Keratinocyte (primary cell): ENCODE data around the gene TOMM40. TPM values are rescaled to one million over a fixed set of nuclear protein-coding genes. Genes with fewer than 3 reads are reported as not detected.

Source experiments
- DNase-seq: peaks from one replicate; pipeline ENCODE4 v3.0.0-alpha.2; 2011; ENCODE audit warnings: low read depth, missing footprints, low spot score
- FAIRE-seq: peaks from 2 replicates; lab custom pipeline; 2011; peaks lifted over from hg19 to GRCh38; lab: Jason Lieb, UNC
- H2AFZ ChIP-seq: 2 replicates; pipeline ENCODE4 v1.6.0; 2012; ENCODE audit warnings: low read length, control low read depth, inconsistent platforms; ENCODE audit not compliant: control insufficient read depth
- H3K27ac ChIP-seq: 2 replicates; pipeline ENCODE4 v1.5.1; 2011; ENCODE audit warnings: low read length; ENCODE audit not compliant: control insufficient read depth, insufficient read depth
- H3K27me3 ChIP-seq: 3 replicates; pipeline ENCODE4 v1.6.0; 2011; ENCODE audit warnings: low read length; ENCODE audit not compliant: control insufficient read depth, insufficient read depth; ENCODE audit errors: extremely low read depth
- H3K36me3 ChIP-seq, 2 experiments: 2 replicates in 1 of 2; 3 replicates in 1 of 2; pipeline ENCODE4 v1.5.1; 2011; ENCODE audit warnings: low read length in 2 of 2, mild to moderate bottlenecking in 1 of 2; ENCODE audit not compliant: control insufficient read depth in 2 of 2, insufficient read depth in 2 of 2; ENCODE audit errors: extremely low read depth in 1 of 2
- H3K4me1 ChIP-seq: 3 replicates; pipeline ENCODE4 v1.5.1; 2011; ENCODE audit warnings: low read length; ENCODE audit not compliant: control insufficient read depth, insufficient read depth; ENCODE audit errors: extremely low read depth
- H3K4me2 ChIP-seq: 3 replicates; pipeline ENCODE4 v1.6.0; 2011; ENCODE audit warnings: low read depth, low read length; ENCODE audit not compliant: control insufficient read depth, insufficient read depth; ENCODE audit errors: extremely low read depth
- H3K4me3 ChIP-seq, 3 experiments: fragments of 200-600 bp in 1 of 3; sonication (generic) in 1 of 3; 2 replicates in 2 of 3; 3 replicates in 1 of 3; pipeline ENCODE4 v1.5.1; 2011 to 2016; ENCODE audit warnings: low read length in 3 of 3, mild to moderate bottlenecking in 3 of 3, control low read depth in 2 of 3, inconsistent platforms in 1 of 3, low read depth in 1 of 3, mixed read lengths in 1 of 3, mixed run types in 1 of 3, moderate library complexity in 1 of 3; ENCODE audit not compliant: control insufficient read depth in 2 of 3, insufficient read depth in 2 of 3; ENCODE audit errors: extremely low read depth in 1 of 3
- H3K79me2 ChIP-seq: 2 replicates; pipeline ENCODE4 v1.6.0; 2012; ENCODE audit warnings: low read length; ENCODE audit not compliant: control insufficient read depth, insufficient read depth
- H3K9ac ChIP-seq: 3 replicates; pipeline ENCODE4 v1.6.0; 2011; ENCODE audit warnings: low read length; ENCODE audit not compliant: control insufficient read depth, insufficient read depth; ENCODE audit errors: extremely low read depth
- H3K9me1 ChIP-seq: 3 replicates; pipeline ENCODE4 v1.6.0; 2011; ENCODE audit warnings: low read length; ENCODE audit not compliant: control insufficient read depth, insufficient read depth; ENCODE audit errors: extremely low read depth
- H3K9me3 ChIP-seq: 2 replicates; pipeline ENCODE4 v1.5.1; 2012; ENCODE audit warnings: low read depth, low read length; ENCODE audit not compliant: control insufficient read depth
- H4K20me1 ChIP-seq: 3 replicates; pipeline ENCODE4 v1.6.0; 2011; ENCODE audit warnings: low read length; ENCODE audit not compliant: control insufficient read depth, insufficient read depth; ENCODE audit errors: extremely low read depth
- EZH2 ChIP-seq: IDR thresholded peaks from one replicate; pipeline ENCODE4 v1.6.1; 2012; ENCODE audit warnings: inconsistent platforms, mild to moderate bottlenecking, low read length, moderate library complexity
- dilution Hi-C: fragments of 300-500 bp; cut with MboI; formaldehyde crosslinking; loops from one replicate; pipeline ENCODE4 v1.7.0; 2020; ENCODE audit warnings: low sequenced_read_pairs; ENCODE audit not compliant: extremely low pct_ligation_motif_present
- polyA plus RNA-seq, 5 experiments: library from polyadenylated mRNA; depleted of rRNA in 3 of 5; stranded (reverse) in 3 of 5; stranded (forward) in 1 of 5; unstranded in 1 of 5; fragments of >200 nt; gene quantifications; 1 replicate in 1 of 5; 2 replicates in 3 of 5; 3 replicates in 1 of 5; pipeline versions ENCODE4 v1.2.1 to v1.2.3, GENCODE V29; 2011 to 2012; ENCODE audit warnings: missing spikeins in 2 of 5, low read depth in 1 of 5, low replicate concordance in 1 of 5
- TF ChIP-seq, protein P1 (sequence below), 3 experiments: IDR thresholded peaks in 1 of 3; conservative IDR thresholded peaks in 1 of 3; optimal IDR thresholded peaks in 1 of 3; 2 replicates in 2 of 3; 3 replicates in 1 of 3; pipeline versions ENCODE3 to v1.5.1; 2011; ENCODE audit warnings: low read length in 3 of 3, mild to moderate bottlenecking in 3 of 3, moderate library complexity in 2 of 3, control low read depth in 1 of 3, inconsistent platforms in 1 of 3; ENCODE audit not compliant: insufficient read depth in 2 of 3; ENCODE audit errors: extremely low read depth in 1 of 3

Gene TOMM40
- polyA plus RNA-seq, 1 donor (not counting 4 experiments of a cell fraction or from before 2014, with no cell fraction given): 46.9 TPM

DNA sequence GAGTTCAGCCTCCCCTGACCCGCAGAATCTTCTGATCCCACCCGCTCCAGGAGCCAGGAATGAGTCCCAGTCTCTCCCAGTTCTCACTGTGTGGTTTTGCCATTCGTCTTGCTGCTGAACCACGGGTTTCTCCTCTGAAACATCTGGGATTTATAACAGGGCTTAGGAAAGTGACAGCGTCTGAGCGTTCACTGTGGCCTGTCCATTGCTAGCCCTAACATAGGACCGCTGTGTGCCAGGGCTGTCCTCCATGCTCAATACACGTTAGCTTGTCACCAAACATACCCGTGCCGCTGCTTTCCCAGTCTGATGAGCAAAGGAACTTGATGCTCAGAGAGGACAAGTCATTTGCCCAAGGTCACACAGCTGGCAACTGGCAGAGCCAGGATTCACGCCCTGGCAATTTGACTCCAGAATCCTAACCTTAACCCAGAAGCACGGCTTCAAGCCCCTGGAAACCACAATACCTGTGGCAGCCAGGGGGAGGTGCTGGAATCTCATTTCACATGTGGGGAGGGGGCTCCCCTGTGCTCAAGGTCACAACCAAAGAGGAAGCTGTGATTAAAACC lies 13.5 kb downstream of the TOMM40 start:
- Histone ChIP-seq H4K20me1 (peaks cover 6% of the 10 kb centered on the region), H3K4me1 (peaks cover 3% of the 10 kb centered on the region), H3K4me2 (no peak overlapping the region), H3K27ac (no peak overlapping the region), H3K9me3 (no peaks in the 10 kb centered on the region), H3K36me3 (peaks cover 20 to 26% of the 10 kb centered on the region in 2 experiments), H2AFZ (no peak overlapping the region), H3K27me3 (peaks cover 9% of the 10 kb centered on the region), H3K4me3 (no peak overlapping the region), H3K9me1 (no peaks in the 10 kb centered on the region), H3K9ac (no peak overlapping the region), H3K79me2 (no peaks in the 10 kb centered on the region)
- DNase-seq: no peak
- dilution Hi-C loops: no loop called here
- no peak for TF ChIP-seq EZH2
- TF ChIP-seq, protein P1, sequence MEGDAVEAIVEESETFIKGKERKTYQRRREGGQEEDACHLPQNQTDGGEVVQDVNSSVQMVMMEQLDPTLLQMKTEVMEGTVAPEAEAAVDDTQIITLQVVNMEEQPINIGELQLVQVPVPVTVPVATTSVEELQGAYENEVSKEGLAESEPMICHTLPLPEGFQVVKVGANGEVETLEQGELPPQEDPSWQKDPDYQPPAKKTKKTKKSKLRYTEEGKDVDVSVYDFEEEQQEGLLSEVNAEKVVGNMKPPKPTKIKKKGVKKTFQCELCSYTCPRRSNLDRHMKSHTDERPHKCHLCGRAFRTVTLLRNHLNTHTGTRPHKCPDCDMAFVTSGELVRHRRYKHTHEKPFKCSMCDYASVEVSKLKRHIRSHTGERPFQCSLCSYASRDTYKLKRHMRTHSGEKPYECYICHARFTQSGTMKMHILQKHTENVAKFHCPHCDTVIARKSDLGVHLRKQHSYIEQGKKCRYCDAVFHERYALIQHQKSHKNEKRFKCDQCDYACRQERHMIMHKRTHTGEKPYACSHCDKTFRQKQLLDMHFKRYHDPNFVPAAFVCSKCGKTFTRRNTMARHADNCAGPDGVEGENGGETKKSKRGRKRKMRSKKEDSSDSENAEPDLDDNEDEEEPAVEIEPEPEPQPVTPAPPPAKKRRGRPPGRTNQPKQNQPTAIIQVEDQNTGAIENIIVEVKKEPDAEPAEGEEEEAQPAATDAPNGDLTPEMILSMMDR (optimal IDR thresholded peaks at IDR 0.05 in 1 of 3, IDR thresholded peaks at IDR 0.05 in 1 of 3, conservative IDR thresholded peaks at IDR 0.05 in 1 of 3; ENCODE audit: extremely low read depth in 1 of 3, insufficient read depth in 2 of 3, low read length in 3 of 3): peak in 2 of 3 experiments; percentile 21 to 37
- no peak for FAIRE-seq

DNA sequence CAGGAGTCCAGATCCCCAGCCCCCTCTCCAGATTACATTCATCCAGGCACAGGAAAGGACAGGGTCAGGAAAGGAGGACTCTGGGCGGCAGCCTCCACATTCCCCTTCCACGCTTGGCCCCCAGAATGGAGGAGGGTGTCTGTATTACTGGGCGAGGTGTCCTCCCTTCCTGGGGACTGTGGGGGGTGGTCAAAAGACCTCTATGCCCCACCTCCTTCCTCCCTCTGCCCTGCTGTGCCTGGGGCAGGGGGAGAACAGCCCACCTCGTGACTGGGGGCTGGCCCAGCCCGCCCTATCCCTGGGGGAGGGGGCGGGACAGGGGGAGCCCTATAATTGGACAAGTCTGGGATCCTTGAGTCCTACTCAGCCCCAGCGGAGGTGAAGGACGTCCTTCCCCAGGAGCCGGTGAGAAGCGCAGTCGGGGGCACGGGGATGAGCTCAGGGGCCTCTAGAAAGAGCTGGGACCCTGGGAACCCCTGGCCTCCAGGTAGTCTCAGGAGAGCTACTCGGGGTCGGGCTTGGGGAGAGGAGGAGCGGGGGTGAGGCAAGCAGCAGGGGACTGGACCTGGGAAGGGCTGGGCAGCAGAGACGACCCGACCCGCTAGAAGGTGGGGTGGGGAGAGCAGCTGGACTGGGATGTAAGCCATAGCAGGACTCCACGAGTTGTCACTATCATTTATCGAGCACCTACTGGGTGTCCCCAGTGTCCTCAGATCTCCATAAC lies 14.5 kb downstream of the TOMM40 start, which contains the start of gene APOE:
APOE (plus strand) TSS at position 360 of the 724 bp plus-strand sequence. CDS start 829 bp downstream, outside the sequence.
- no peak for DNase-seq
- Histone ChIP-seq H2AFZ (peak within 1 kb of the TSS; percentile 43), H3K27ac (no peak within 1 kb of the TSS), H3K4me1 (peaks cover 3% of the 10 kb centered on the region), H3K27me3 (peaks cover 9% of the 10 kb centered on the region), H3K79me2 (no peaks in the 10 kb centered on the region), H3K4me2 (peak within 1 kb of the TSS; percentile 55), H3K9ac (peak within 1 kb of the TSS; percentile 30), H3K36me3 (peaks cover 12 to 19% of the 10 kb centered on the region in 2 experiments), H3K4me3 (peak within 1 kb of the TSS in 2 of 3 experiments; percentile 32 to 38), H3K9me3 (no peaks in the 10 kb centered on the region), H4K20me1 (peaks cover 3% of the 10 kb centered on the region), H3K9me1 (no peaks in the 10 kb centered on the region)
- no peak for TF ChIP-seq EZH2
- TF ChIP-seq, protein P1 (optimal IDR thresholded peaks at IDR 0.05 in 1 of 3, IDR thresholded peaks at IDR 0.05 in 1 of 3, conservative IDR thresholded peaks at IDR 0.05 in 1 of 3; ENCODE audit: extremely low read depth in 1 of 3, insufficient read depth in 2 of 3, low read length in 3 of 3): no peak
- dilution Hi-C loops: no loop called here
- FAIRE-seq: no peak
